GM18868 (cell line): Measurements from ENCODE around the gene MDC1.
A peak's percentile ranks its signal among the peaks of the same experiment; 100 is the strongest.

Source experiments
- ATAC-seq: cut with Tn5 transposase; IDR thresholded peaks from one replicate; pipeline ENCODE4 v1.9.1; 2021; ENCODE audit warnings: mild to moderate bottlenecking, moderate library complexity; ENCODE audit not compliant: unreplicated experiment

The MDC1 gene

GRCh38 chr6:30705620-30706019 is 11.5 kb downstream of the MDC1 start:
- ATAC-seq: no peak

- no peak for ATAC-seq
These were observed 13.3 kb downstream of the MDC1 start for GRCh38 chr6:30703821-30704220.

GRCh38 chr6:30703011-30703410 is 14.1 kb downstream of the MDC1 start:
- no peak for ATAC-seq

GRCh38 chr6:30700340-30700739 is 16.7 kb downstream of the MDC1 start:
- ATAC-seq: no peak

- no peak for ATAC-seq
These were observed 20.6 kb downstream of the MDC1 start for GRCh38 chr6:30696432-30696831.

GRCh38 chr6:30691208-30691847 is 25.8 kb downstream of the MDC1 start:
- ATAC-seq: no peak

GRCh38 chr6:30690403-30691207 is 26.5 kb downstream of the MDC1 start, which contains the start of gene NRM:
Gene NRM, minus strand, starts transcription at chr6:30690984. Its CDS starts 10 bp downstream, at chr6:30690974.
- peak; percentile 47 for ATAC-seq

GRCh38 chr6:30689985-30690384 is 27.1 kb downstream of the MDC1 start:
- ATAC-seq: no peak

- ATAC-seq: no peak
These were observed 27.8 kb downstream of the MDC1 start for GRCh38 chr6:30689022-30689865.

GRCh38 chr6:30688569-30688968 is 28.5 kb downstream of the MDC1 start:
- ATAC-seq: no peak

- no peak for ATAC-seq
These were observed 29.2 kb downstream of the MDC1 start for GRCh38 chr6:30687659-30688431.

GRCh38 chr6:30686908-30687658 is 30.0 kb downstream of the MDC1 start:
- ATAC-seq: peak; percentile 27

- ATAC-seq: no peak
These were observed 30.8 kb downstream of the MDC1 start, which contains the start of gene PPP1R18 for GRCh38 chr6:30686009-30686907. Gene PPP1R18, minus strand, starts transcription at chr6:30686645. Its CDS starts 627 bp downstream, at chr6:30686018.

GRCh38 chr6:30685157-30686008 is 31.7 kb downstream of the MDC1 start:
- ATAC-seq: no peak

GRCh38 chr6:30684386-30685156 is 32.5 kb downstream of the MDC1 start:
- ATAC-seq: no peak

- no peak for ATAC-seq
These were observed 33.1 kb downstream of the MDC1 start for GRCh38 chr6:30683980-30684338.
